Esophagus squamous epithelium (tissue), 4 donors: ENCODE results near the gene UNK.

Experiments
- POLR2A ChIP-seq, 4 donors: fragments of 450-650 bp; IDR thresholded peaks; one replicate each; pipeline ENCODE4 v1.6.1; 2017; ENCODE audit warnings: antibody characterized with exemption in 4 of 4, mild to moderate bottlenecking in 4 of 4, moderate library complexity in 3 of 4
- TF ChIP-seq, protein P1 (sequence below), 6 experiments: fragments of 450-650 bp in 4 of 6; fragments of 200-600 bp in 2 of 6; sonication (generic) in 2 of 6; IDR thresholded peaks; one replicate each; pipeline ENCODE4 v1.5.1; 2016 to 2019; ENCODE audit warnings: antibody characterized with exemption in 6 of 6, mild to moderate bottlenecking in 4 of 6, moderate library complexity in 4 of 6

DNA sequence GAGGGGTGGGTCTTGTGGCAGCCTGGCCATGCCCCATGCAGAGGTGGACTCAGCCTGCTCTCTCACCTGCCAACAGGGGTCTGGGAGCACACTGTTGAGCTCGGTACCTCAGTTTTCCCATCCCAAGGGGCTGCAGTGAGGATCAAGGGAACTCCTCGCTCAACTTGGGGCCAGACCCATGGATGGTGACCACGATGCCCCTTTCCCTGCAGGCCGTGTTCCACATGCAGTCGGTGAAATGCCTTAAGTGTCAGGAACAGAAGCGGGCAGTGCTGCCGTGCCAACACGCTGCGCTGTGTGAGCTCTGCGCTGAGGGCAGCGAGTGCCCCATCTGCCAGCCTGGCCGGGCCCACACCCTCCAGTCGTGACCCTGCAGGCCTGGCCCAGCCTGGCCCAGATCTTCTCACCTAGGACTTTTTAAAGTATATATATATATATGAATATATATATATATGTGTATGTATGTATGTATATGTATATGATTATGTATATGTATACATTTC is 39.5 kb downstream of the UNK start:
- TF ChIP-seq, protein P1, sequence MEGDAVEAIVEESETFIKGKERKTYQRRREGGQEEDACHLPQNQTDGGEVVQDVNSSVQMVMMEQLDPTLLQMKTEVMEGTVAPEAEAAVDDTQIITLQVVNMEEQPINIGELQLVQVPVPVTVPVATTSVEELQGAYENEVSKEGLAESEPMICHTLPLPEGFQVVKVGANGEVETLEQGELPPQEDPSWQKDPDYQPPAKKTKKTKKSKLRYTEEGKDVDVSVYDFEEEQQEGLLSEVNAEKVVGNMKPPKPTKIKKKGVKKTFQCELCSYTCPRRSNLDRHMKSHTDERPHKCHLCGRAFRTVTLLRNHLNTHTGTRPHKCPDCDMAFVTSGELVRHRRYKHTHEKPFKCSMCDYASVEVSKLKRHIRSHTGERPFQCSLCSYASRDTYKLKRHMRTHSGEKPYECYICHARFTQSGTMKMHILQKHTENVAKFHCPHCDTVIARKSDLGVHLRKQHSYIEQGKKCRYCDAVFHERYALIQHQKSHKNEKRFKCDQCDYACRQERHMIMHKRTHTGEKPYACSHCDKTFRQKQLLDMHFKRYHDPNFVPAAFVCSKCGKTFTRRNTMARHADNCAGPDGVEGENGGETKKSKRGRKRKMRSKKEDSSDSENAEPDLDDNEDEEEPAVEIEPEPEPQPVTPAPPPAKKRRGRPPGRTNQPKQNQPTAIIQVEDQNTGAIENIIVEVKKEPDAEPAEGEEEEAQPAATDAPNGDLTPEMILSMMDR (IDR thresholded peaks at IDR 0.05): no peak
- TF ChIP-seq POLR2A (IDR thresholded peaks at IDR 0.05): no peak
